HepG2 (cell line): ENCODE measurements around the gene KIRREL3. TPM values are rescaled to one million over a fixed set of nuclear protein-coding genes. Genes with fewer than 3 reads are reported as not detected.

Experiments used
- ATAC-seq: fragments of 200-7000 bp; cut with Tn5 transposase; 3 replicates; pipeline ENCODE4 v1.9.1; 2020; ENCODE audit warnings: mild to moderate bottlenecking, moderate library complexity
- BruUV-seq: library from RNA; stranded (reverse); fragments of 400-500 nt; replicated peaks from 2 replicates; lab custom pipeline; 2021; lab: Mats Ljungman, UMichigan
- CTCF ChIA-PET: fragments of 300-600 bp; formaldehyde crosslinking; extraction: SDS; loops from one replicate; lab custom pipeline; 2021; ENCODE audit warnings: low total read pairs, inconsistent platforms, low intra/inter-chr PET ratio; lab: Yijun Ruan, JAX
- POLR2A ChIA-PET: fragments of 350-600 bp; sonication (Branson Sonifier 250); formaldehyde crosslinking; loops from one replicate; lab custom pipeline; 2020; ENCODE audit warnings: antibody characterized with exemption, inconsistent platforms; lab: Yijun Ruan, JAX
- DNase-seq: peaks from one replicate; pipeline ENCODE4 v3.0.0-alpha.2; 2015; ENCODE audit warnings: low spot score
- FAIRE-seq: peaks from 3 replicates; lab custom pipeline; 2011; peaks lifted over from hg19 to GRCh38; lab: Jason Lieb, UNC
- H2AFZ ChIP-seq: one replicate; pipeline ENCODE4 v1.6.1; 2011; ENCODE audit warnings: low read length, inconsistent platforms
- H3K27ac ChIP-seq: fragments of 300-600 bp; 3 replicates; pipeline ENCODE4 v1.8.0; 2011; ENCODE audit warnings: mixed run types, mild to moderate bottlenecking, mixed read lengths, low read length, inconsistent platforms; ENCODE audit not compliant: insufficient read depth; ENCODE audit errors: extremely low read length
- H3K27me3 ChIP-seq, 2 experiments: fragments of 200-600 bp in 1 of 2; 2 replicates in 1 of 2; 3 replicates in 1 of 2; pipeline versions ENCODE4 v1.6.0 to v1.8.0; 2011; ENCODE audit warnings: low read length in 2 of 2, mild to moderate bottlenecking in 2 of 2, moderate library complexity in 2 of 2, inconsistent platforms in 1 of 2; ENCODE audit not compliant: insufficient read depth in 2 of 2, control insufficient read depth in 1 of 2
- H3K36me3 ChIP-seq, 2 experiments: fragments of 200-600 bp in 1 of 2; replicated peaks in 1 of 2; 2 replicates in 1 of 2; 3 replicates in 1 of 2; pipeline versions ENCODE4 v1.5.1 to v1.8.0; 2011; ENCODE audit warnings: low read length in 2 of 2, inconsistent platforms in 1 of 2; ENCODE audit not compliant: insufficient read depth in 2 of 2, control insufficient read depth in 1 of 2
- H3K4me1 ChIP-seq: 2 replicates; pipeline ENCODE4 v1.5.1; 2012; ENCODE audit warnings: low read length, inconsistent platforms; ENCODE audit not compliant: insufficient read depth
- H3K4me2 ChIP-seq: 2 replicates; pipeline ENCODE4 v1.6.0; 2011; ENCODE audit warnings: low read depth, low read length, inconsistent platforms
- H3K4me3 ChIP-seq, 3 experiments: fragments of 200-600 bp in 1 of 3; sonication (generic), shearing (Covaris generic) in 1 of 3; replicated peaks in 1 of 3; 2 replicates each; pipeline ENCODE4 v1.5.1; 2011 to 2016; ENCODE audit warnings: low read length in 3 of 3, inconsistent platforms in 2 of 3, low read depth in 2 of 3, mild to moderate bottlenecking in 2 of 3, control low read depth in 1 of 3, mixed read lengths in 1 of 3; ENCODE audit not compliant: insufficient read depth in 1 of 3
- H3K79me2 ChIP-seq: one replicate; pipeline ENCODE4 v1.6.1; 2011; ENCODE audit warnings: low read length, inconsistent platforms; ENCODE audit not compliant: insufficient read depth
- H3K9ac ChIP-seq: 2 replicates; pipeline ENCODE4 v1.6.0; 2011; ENCODE audit warnings: mild to moderate bottlenecking, low read depth, low read length, inconsistent platforms; ENCODE audit not compliant: insufficient read depth
- H3K9me3 ChIP-seq: 2 replicates; pipeline ENCODE4 v1.5.1; 2012; ENCODE audit warnings: mild to moderate bottlenecking, low read length
- H4K20me1 ChIP-seq: 2 replicates; pipeline ENCODE4 v1.6.0; 2011; ENCODE audit warnings: inconsistent platforms, mild to moderate bottlenecking, low read length, moderate library complexity; ENCODE audit not compliant: insufficient read depth
- POGZ ChIP-seq: sonication (generic); formaldehyde crosslinking; IDR thresholded peaks from 2 replicates; pipeline ENCODE4 v1.4.0; 2020; ENCODE audit warnings: mild to moderate bottlenecking, missing genetic modification reagents
- RFX1 ChIP-seq: fragments of 450-650 bp; IDR thresholded peaks from 2 replicates; pipeline ENCODE4 v1.6.1; 2017
- ZNF883 ChIP-seq: sonication (generic); formaldehyde crosslinking; IDR thresholded peaks from 2 replicates; pipeline ENCODE4 v1.5.1; 2020; ENCODE audit warnings: mild to moderate bottlenecking, missing genetic modification reagents; ENCODE audit errors: not compliant biosample characterization
- WGBS: methylation state at CpG from one replicate; pipeline ENCODE4 v1.1.6; 2017; ENCODE audit warnings: low lambda C conversion rate; 5-methylcytosine and 5-hydroxymethylcytosine counted together
- in situ Hi-C: cut with HindIII; loops from 2 replicates; pipeline ENCODE4 v1.10.0; 2017; ENCODE audit warnings: low pct_unique_long_range_greater_than_20kb; ENCODE audit not compliant: extremely low pct_ligation_motif_present
- intact Hi-C: fragments of 100-400 bp; cut with micrococcal nuclease; formaldehyde crosslinking; loops from one replicate; pipeline ENCODE4 v1.10.0; 2022; ENCODE audit not compliant: unreplicated experiment
- polyA plus RNA-seq, 8 experiments: library from polyadenylated mRNA; depleted of rRNA in 3 of 8; stranded (reverse) in 7 of 8; unstranded in 1 of 8; fragments of >200 nt; fragmentation: Illumina TruSeq in 4 of 8; extraction: Trizol in 4 of 8; gene quantifications; 2 replicates each; pipeline versions ENCODE4 v1.2.1 to v1.2.3, GENCODE V29; 2011 to 2016; ENCODE audit warnings: low read depth in 4 of 8, missing spikeins in 1 of 8, mixed read lengths in 1 of 8; ENCODE audit not compliant: insufficient read depth in 1 of 8
- total RNA-seq, 5 experiments: library from RNA; depleted of rRNA; stranded (reverse); fragments of >200 nt; fragmentation: Illumina TruSeq; extraction: Trizol; gene quantifications; 2 replicates each; pipeline ENCODE4 v1.2.3, GENCODE V29; 2016; ENCODE audit warnings: low read depth in 1 of 5
- TF ChIP-seq, protein P1 (sequence below): IDR thresholded peaks from 2 replicates; pipeline ENCODE4 v1.6.1; 2016; ENCODE audit warnings: missing genetic modification reagents, missing compliant biosample characterization
- TF ChIP-seq, protein P2 (sequence below): sonication (generic); formaldehyde crosslinking; IDR thresholded peaks from 2 replicates; pipeline ENCODE4 v1.4.0; 2020; ENCODE audit warnings: missing genetic modification reagents, borderline replicate concordance
- TF ChIP-seq, protein P3 (sequence below): sonication (generic); formaldehyde crosslinking; IDR thresholded peaks from 2 replicates; pipeline ENCODE4 v1.5.1; 2020; ENCODE audit warnings: mild to moderate bottlenecking, missing genetic modification reagents, moderate library complexity
- TF ChIP-seq, protein P4 (sequence below): sonication (generic); formaldehyde crosslinking; IDR thresholded peaks from 2 replicates; pipeline ENCODE4 v1.8.0; 2022; ENCODE audit warnings: low read depth, missing genetic modification reagents

KIRREL3 gene
- total and polyA plus RNA-seq, 2 of the 13 experiments (the other 11 are each of a cell fraction or from before 2014, with no cell fraction given) = not detected

DNA sequence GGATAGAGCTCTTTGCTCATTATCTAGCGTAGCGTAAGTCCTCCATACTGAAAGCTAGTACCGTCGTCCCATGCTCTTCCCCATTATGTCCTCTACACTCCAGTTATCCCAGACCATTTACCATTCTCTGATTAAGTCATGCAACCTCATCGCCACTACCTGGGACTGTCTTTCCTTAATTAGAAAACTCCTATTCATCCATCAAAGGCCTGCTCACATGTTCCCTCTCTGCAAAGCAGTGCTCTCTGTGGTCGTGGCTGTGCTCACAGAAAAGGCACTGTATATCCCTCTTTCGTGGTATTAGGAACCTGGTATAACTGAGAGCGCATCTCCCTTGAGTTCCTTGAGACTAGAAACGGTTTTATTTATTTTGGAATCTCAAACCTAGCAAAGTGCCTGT lies 253.3 kb downstream of the KIRREL3 start (continued):
- TF ChIP-seq, protein P1, sequence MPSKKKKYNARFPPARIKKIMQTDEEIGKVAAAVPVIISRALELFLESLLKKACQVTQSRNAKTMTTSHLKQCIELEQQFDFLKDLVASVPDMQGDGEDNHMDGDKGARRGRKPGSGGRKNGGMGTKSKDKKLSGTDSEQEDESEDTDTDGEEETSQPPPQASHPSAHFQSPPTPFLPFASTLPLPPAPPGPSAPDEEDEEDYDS = no peak

DNA sequence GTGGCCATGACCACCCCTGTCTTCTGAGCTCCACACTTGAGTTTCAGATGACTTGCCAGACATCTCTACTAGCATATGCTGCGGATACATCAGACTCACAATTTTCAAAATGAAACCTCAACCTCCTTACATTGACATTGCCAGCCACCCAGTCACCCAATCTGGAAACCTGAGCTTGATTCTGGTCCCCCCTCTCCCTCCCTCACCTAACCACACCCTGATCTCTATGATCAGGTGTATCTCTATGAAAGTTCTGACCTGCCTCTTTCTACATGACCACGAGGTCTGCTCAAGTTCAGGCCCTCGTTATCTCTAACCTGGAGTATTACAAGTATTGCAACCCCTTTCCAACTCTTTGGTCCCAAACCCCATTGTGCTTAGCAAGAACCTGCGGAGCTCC lies 254.1 kb downstream of the KIRREL3 start:
- no TSS peak for BruUV-seq

More for the DNA sequence above, 254.1 kb downstream of the KIRREL3 start:
- intact Hi-C loops = no loop called here
- WGBS = 30% methylated on average over 3 of the region's 4 CpGs
- Histone ChIP-seq H3K4me1 (no peaks in the 10 kb centered on the region), H2AFZ (no peak overlapping the region), H3K79me2 (no peaks in the 10 kb centered on the region), H3K4me2 (no peak overlapping the region), H3K9me3 (no peaks in the 10 kb centered on the region), H4K20me1 (no peaks in the 10 kb centered on the region), H3K27ac (no peak overlapping the region), H3K27me3 (peaks cover 2 to 13% of the 10 kb centered on the region in 2 experiments; a peak in 2 of 5 replicates), H3K4me3 (no peak overlapping the region), H3K36me3 (no peaks in the 10 kb centered on the region), H3K9ac (no peak overlapping the region)
- in situ Hi-C loops = no loop called here
- CTCF ChIA-PET = no interaction called here
- TF ChIP-seq, protein P2, sequence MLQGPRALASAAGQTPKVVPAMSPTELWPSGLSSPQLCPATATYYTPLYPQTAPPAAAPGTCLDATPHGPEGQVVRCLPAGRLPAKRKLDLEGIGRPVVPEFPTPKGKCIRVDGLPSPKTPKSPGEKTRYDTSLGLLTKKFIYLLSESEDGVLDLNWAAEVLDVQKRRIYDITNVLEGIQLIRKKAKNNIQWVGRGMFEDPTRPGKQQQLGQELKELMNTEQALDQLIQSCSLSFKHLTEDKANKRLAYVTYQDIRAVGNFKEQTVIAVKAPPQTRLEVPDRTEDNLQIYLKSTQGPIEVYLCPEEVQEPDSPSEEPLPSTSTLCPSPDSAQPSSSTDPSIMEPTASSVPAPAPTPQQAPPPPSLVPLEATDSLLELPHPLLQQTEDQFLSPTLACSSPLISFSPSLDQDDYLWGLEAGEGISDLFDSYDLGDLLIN = no peak
- TF ChIP-seq ZNF883 (CRISPR knock-in tag) = no peak
- TF ChIP-seq POGZ = no peak
- TF ChIP-seq RFX1 = no peak
- TF ChIP-seq, protein P3, sequence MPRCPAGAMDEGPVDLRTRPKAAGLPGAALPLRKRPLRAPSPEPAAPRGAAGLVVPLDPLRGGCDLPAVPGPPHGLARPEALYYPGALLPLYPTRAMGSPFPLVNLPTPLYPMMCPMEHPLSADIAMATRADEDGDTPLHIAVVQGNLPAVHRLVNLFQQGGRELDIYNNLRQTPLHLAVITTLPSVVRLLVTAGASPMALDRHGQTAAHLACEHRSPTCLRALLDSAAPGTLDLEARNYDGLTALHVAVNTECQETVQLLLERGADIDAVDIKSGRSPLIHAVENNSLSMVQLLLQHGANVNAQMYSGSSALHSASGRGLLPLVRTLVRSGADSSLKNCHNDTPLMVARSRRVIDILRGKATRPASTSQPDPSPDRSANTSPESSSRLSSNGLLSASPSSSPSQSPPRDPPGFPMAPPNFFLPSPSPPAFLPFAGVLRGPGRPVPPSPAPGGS = no peak
- TF ChIP-seq, protein P4, sequence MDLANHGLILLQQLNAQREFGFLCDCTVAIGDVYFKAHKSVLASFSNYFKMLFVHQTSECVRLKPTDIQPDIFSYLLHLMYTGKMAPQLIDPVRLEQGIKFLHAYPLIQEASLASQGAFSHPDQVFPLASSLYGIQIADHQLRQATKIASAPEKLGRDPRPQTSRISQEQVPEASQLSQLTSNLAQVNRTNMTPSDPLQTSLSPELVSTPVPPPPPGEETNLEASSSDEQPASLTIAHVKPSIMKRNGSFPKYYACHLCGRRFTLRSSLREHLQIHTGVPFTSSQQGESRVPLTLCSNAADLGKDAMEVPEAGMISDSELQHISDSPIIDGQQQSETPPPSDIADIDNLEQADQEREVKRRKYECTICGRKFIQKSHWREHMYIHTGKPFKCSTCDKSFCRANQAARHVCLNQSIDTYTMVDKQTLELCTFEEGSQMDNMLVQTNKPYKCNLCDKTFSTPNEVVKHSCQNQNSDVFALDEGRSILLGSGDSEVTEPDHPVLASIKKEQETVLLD (CRISPR knock-in tag) = no peak
- no peak for ATAC-seq
- no peak for FAIRE-seq
- POLR2A ChIA-PET = no interaction called here
- no peak for DNase-seq
